ENCODE data around the gene ZNRF2. TPM values are rescaled to one million over a fixed set of nuclear protein-coding genes. Genes with fewer than 3 reads are reported as not detected.

The ZNRF2 gene
- polyA plus RNA-seq, 1 of the 3 experiments (the other 2 are of a cell fraction): 4.0 TPM

DNA sequence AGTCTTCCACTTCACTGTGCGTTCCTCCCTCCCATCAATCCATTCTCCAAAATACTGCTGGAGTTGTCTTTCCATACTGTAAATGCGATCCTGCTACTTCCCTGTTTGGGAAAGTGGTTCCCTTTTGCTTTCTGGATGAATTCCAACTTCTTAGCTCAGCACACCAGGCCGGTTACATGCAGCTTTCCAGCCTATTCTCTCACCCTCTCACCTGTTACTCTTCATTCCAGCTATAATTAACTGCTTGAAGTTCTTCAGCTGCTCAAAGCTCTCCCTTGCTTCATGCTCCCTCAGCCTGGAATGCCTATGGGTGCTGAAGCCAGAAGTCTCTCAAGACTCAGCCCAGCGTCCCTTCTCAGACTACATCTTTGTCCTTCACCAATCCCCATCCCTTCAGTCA is 6.0 kb upstream of the ZNRF2 start:
- no peak for TF ChIP-seq EP300 (IDR thresholded peaks at IDR 0.05; ENCODE audit: borderline replicate concordance in 1 of 2, low read depth in 1 of 2, low read length in 1 of 2)
- TF ChIP-seq YY1 (IDR thresholded peaks at IDR 0.05; ENCODE audit: low read depth): no peak
- TF ChIP-seq, protein P1, sequence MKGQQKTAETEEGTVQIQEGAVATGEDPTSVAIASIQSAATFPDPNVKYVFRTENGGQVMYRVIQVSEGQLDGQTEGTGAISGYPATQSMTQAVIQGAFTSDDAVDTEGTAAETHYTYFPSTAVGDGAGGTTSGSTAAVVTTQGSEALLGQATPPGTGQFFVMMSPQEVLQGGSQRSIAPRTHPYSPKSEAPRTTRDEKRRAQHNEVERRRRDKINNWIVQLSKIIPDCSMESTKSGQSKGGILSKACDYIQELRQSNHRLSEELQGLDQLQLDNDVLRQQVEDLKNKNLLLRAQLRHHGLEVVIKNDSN (IDR thresholded peaks at IDR 0.05; ENCODE audit: borderline replicate concordance, low read depth): no peak
- TF ChIP-seq TAF1 (IDR thresholded peaks at IDR 0.05; ENCODE audit: borderline replicate concordance, low read depth, low read length): no peak
- TF ChIP-seq MEF2A (IDR thresholded peaks at IDR 0.05; ENCODE audit: borderline replicate concordance, low read depth): no peak
- TF ChIP-seq FOXJ3 (CRISPR knock-in tag; IDR thresholded peaks at IDR 0.05): no peak
- TF ChIP-seq GATA2 (CRISPR knock-in tag; IDR thresholded peaks at IDR 0.05): no peak
- no peak for TF ChIP-seq RCOR1 (IDR thresholded peaks at IDR 0.05; ENCODE audit: low read length)
- TF ChIP-seq, protein P2, sequence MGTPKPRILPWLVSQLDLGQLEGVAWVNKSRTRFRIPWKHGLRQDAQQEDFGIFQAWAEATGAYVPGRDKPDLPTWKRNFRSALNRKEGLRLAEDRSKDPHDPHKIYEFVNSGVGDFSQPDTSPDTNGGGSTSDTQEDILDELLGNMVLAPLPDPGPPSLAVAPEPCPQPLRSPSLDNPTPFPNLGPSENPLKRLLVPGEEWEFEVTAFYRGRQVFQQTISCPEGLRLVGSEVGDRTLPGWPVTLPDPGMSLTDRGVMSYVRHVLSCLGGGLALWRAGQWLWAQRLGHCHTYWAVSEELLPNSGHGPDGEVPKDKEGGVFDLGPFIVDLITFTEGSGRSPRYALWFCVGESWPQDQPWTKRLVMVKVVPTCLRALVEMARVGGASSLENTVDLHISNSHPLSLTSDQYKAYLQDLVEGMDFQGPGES (IDR thresholded peaks at IDR 0.05; ENCODE audit: low read depth, low read length): no peak
- no peak for TF ChIP-seq SMC3 (IDR thresholded peaks at IDR 0.05; ENCODE audit: low read depth, low read length)
- no peak for TF ChIP-seq CHD2 (IDR thresholded peaks at IDR 0.05; ENCODE audit: low read length, partially characterized antibody)
- no peak for TF ChIP-seq JUND (IDR thresholded peaks at IDR 0.05)
- no peak for TF ChIP-seq FOSL2 (IDR thresholded peaks at IDR 0.05; ENCODE audit: borderline replicate concordance, low read depth)
- TF ChIP-seq TCF12 (IDR thresholded peaks at IDR 0.05): no peak
- TF ChIP-seq ELF1 (IDR thresholded peaks at IDR 0.05): no peak
- TF ChIP-seq MXI1 (IDR thresholded peaks at IDR 0.05; ENCODE audit: low read depth, low read length): no peak
- no peak for TF ChIP-seq RXRA (IDR thresholded peaks at IDR 0.05; ENCODE audit: borderline replicate concordance, low read depth)
- TF ChIP-seq, protein P3, sequence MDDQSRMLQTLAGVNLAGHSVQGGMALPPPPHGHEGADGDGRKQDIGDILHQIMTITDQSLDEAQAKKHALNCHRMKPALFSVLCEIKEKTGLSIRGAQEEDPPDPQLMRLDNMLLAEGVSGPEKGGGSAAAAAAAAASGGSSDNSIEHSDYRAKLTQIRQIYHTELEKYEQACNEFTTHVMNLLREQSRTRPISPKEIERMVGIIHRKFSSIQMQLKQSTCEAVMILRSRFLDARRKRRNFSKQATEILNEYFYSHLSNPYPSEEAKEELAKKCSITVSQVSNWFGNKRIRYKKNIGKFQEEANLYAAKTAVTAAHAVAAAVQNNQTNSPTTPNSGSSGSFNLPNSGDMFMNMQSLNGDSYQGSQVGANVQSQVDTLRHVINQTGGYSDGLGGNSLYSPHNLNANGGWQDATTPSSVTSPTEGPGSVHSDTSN (IDR thresholded peaks at IDR 0.05): no peak
- no peak for TF ChIP-seq RAD21 (IDR thresholded peaks at IDR 0.05; ENCODE audit: low read length)
- Histone ChIP-seq H3K27ac (ENCODE audit: low read depth in 2 of 2, low read length in 1 of 2) (no peak overlapping the region), H3K4me2 (no peak overlapping the region), H3K9me2 (no peaks in the 10 kb centered on the region), H3K79me2 (ENCODE audit: insufficient read depth) (no peaks in the 10 kb centered on the region), H3K4me1 (ENCODE audit: control insufficient read depth in 1 of 2, insufficient read depth in 2 of 2, low read depth in 1 of 2, low read length in 1 of 2) (no peaks in the 10 kb centered on the region), H2AFZ (ENCODE audit: low read depth) (no peak overlapping the region), H3K4me3 (ENCODE audit: low read depth in 2 of 2, low read length in 1 of 2) (no peak overlapping the region), H3K9me3 (no peaks in the 10 kb centered on the region), H3K36me3 (replicated peaks in 1 of 2; ENCODE audit: control insufficient read depth in 1 of 2, insufficient read depth in 2 of 2, low read length in 1 of 2) (no peaks in the 10 kb centered on the region), H3K9ac (no peak overlapping the region), H3F3A (replicated peaks; ENCODE audit: insufficient read depth) (peaks cover 2% of the 10 kb centered on the region), H4K20me1 (ENCODE audit: insufficient read depth) (no peaks in the 10 kb centered on the region), H3K27me3 (ENCODE audit: insufficient read depth) (no peaks in the 10 kb centered on the region)
- CTCF ChIA-PET: interaction anchor here (0.8 to 13.0 kb wide), 11 partner anchors 20 to 661 kb away, joined by 3 to 263 read pairs (median 4); no protein-coding TSS in a partner anchor
- no peak for DNase-seq
- POLR2A ChIA-PET: interaction anchor here (0.6 kb wide), 1 partner anchor 26 kb away, joined by 3 read pairs; no protein-coding TSS in a partner anchor
- 90% methylated on average over 4 of the region's 4 CpGs for WGBS (ENCODE audit: low lambda C conversion rate)
